Neuronal stem cell (in vitro differentiated cells): ENCODE data around the gene TFEB.

ENCODE experiments used
- DNase-seq: peaks from one replicate; pipeline ENCODE4 v3.0.0-alpha.2; 2013; ENCODE audit warnings: low spot score
- H2AFZ ChIP-seq: one replicate; pipeline ENCODE4 v1.6.1; 2013; ENCODE audit warnings: mild to moderate bottlenecking, low read length, inconsistent platforms
- H2AK5ac ChIP-seq: 2 replicates; pipeline ENCODE4 v1.6.1; 2013; ENCODE audit warnings: low read depth, mild to moderate bottlenecking, inconsistent platforms, low read length, moderate library complexity, mixed read lengths
- H2BK120ac ChIP-seq: 2 replicates; pipeline ENCODE4 v1.6.1; 2013; ENCODE audit warnings: low read depth, mild to moderate bottlenecking, inconsistent platforms, low read length, moderate library complexity, mixed read lengths
- H2BK12ac ChIP-seq: one replicate; pipeline ENCODE4 v1.6.1; 2013; ENCODE audit warnings: low read length, inconsistent platforms
- H2BK15ac ChIP-seq: 2 replicates; pipeline ENCODE4 v1.6.1; 2013; ENCODE audit warnings: mild to moderate bottlenecking, low read length, inconsistent platforms, mixed read lengths
- H2BK5ac ChIP-seq: one replicate; pipeline ENCODE4 v1.6.1; 2013; ENCODE audit warnings: inconsistent platforms, mild to moderate bottlenecking, low read length, moderate library complexity
- H3K14ac ChIP-seq: one replicate; pipeline ENCODE4 v1.6.1; 2013; ENCODE audit warnings: low read length, inconsistent platforms
- H3K18ac ChIP-seq: 2 replicates; pipeline ENCODE4 v1.6.1; 2013; ENCODE audit warnings: low read length, inconsistent platforms
- H3K23ac ChIP-seq: 2 replicates; pipeline ENCODE4 v1.6.1; 2013; ENCODE audit warnings: low read depth, mild to moderate bottlenecking, mixed read lengths, low read length, inconsistent platforms; ENCODE audit not compliant: poor library complexity
- H3K27ac ChIP-seq: replicated peaks from 3 replicates; pipeline ENCODE4 v1.5.1; 2013; ENCODE audit warnings: low read length, inconsistent platforms
- H3K27me3 ChIP-seq, 3 experiments: 2 replicates each; pipeline ENCODE4 v1.6.1; 2013; ENCODE audit warnings: low read length in 3 of 3, mild to moderate bottlenecking in 2 of 3, inconsistent platforms in 1 of 3, low read depth in 1 of 3, mixed read lengths in 1 of 3, moderate library complexity in 1 of 3; ENCODE audit not compliant: control insufficient read depth in 3 of 3, insufficient read depth in 3 of 3
- H3K36me3 ChIP-seq, 2 donors: replicated peaks in 1 of 2; 2 replicates each; pipeline ENCODE4 v1.6.1; 2013; ENCODE audit warnings: low read length in 2 of 2; ENCODE audit not compliant: control insufficient read depth in 2 of 2, insufficient read depth in 2 of 2
- H3K4ac ChIP-seq: 2 replicates; pipeline ENCODE4 v1.6.1; 2013; ENCODE audit warnings: inconsistent platforms, mild to moderate bottlenecking, low read length, moderate library complexity
- H3K4me1 ChIP-seq, 2 donors: 1 replicate in 1 of 2; 2 replicates in 1 of 2; pipeline ENCODE4 v1.6.1; 2013; ENCODE audit warnings: low read length in 2 of 2, low read depth in 1 of 2; ENCODE audit not compliant: control insufficient read depth in 2 of 2, insufficient read depth in 1 of 2
- H3K4me2 ChIP-seq: one replicate; pipeline ENCODE4 v1.6.1; 2013; ENCODE audit warnings: mild to moderate bottlenecking, low read length, inconsistent platforms; ENCODE audit not compliant: insufficient read depth, poor library complexity, severe bottlenecking
- H3K4me3 ChIP-seq, 2 donors: 2 replicates each; pipeline ENCODE4 v1.5.1; 2013; ENCODE audit warnings: low read length in 2 of 2, mild to moderate bottlenecking in 2 of 2, inconsistent platforms in 1 of 2, moderate library complexity in 1 of 2
- H3K79me1 ChIP-seq: one replicate; pipeline ENCODE4 v1.6.1; 2013; ENCODE audit warnings: low read depth, mild to moderate bottlenecking, inconsistent platforms, low read length, moderate library complexity
- H3K9ac ChIP-seq: one replicate; pipeline ENCODE4 v1.6.1; 2013; ENCODE audit warnings: mild to moderate bottlenecking, low read depth, low read length, inconsistent platforms; ENCODE audit not compliant: poor library complexity
- H3K9me3 ChIP-seq, 2 donors: replicated peaks in 1 of 2; 2 replicates each; pipeline versions ENCODE3 to v1.6.1; 2013; ENCODE audit warnings: low read length in 2 of 2, mild to moderate bottlenecking in 2 of 2, inconsistent platforms in 1 of 2, low read depth in 1 of 2, mixed read lengths in 1 of 2, moderate library complexity in 1 of 2; ENCODE audit not compliant: control insufficient read depth in 2 of 2, insufficient read depth in 1 of 2
- H4K8ac ChIP-seq: one replicate; pipeline ENCODE4 v1.6.1; 2013; ENCODE audit warnings: low read depth, mild to moderate bottlenecking, inconsistent platforms, low read length, moderate library complexity
- H4K91ac ChIP-seq: one replicate; pipeline ENCODE4 v1.6.1; 2013; ENCODE audit warnings: low read length, low read depth, mild to moderate bottlenecking, inconsistent platforms; ENCODE audit not compliant: poor library complexity
- WGBS, 2 donors: extraction: QIAGEN DNeasy Blood & Tissue Kit; methylation state at CpG; one replicate each; pipeline ENCODE4 v1.1.7; 2013; ENCODE audit warnings: missing lambda C conversion rate in 2 of 2, mixed read lengths in 1 of 2; ENCODE audit not compliant: insufficient read length in 2 of 2, insufficient replicate concordance in 1 of 2; ENCODE audit errors: extremely low coverage in 2 of 2; 5-methylcytosine and 5-hydroxymethylcytosine counted together

Gene TFEB

GRCh38 chr6:41691426-41692079 lies 43.9 kb downstream of the TFEB start:
- Histone ChIP-seq H3K9me3 (no peaks in the 10 kb centered on the region), H2BK12ac (no peak overlapping the region), H3K27ac (no peak overlapping the region), H2AFZ (no peak overlapping the region), H3K4me3 (no peak overlapping the region), H3K18ac (no peak overlapping the region), H2AK5ac (no peak overlapping the region), H3K36me3 (no peaks in the 10 kb centered on the region), H3K4me2 (no peak overlapping the region), H3K4me1 (peaks cover 0 to 2% of the 10 kb centered on the region in 2 donors), H4K8ac (no peak overlapping the region), H3K27me3 (peaks cover 0 to 15% (median 0%) of the 10 kb centered on the region in 3 experiments), H3K9ac (no peak overlapping the region), H2BK15ac (peak overlapping the region; percentile 88), H4K91ac (no peak overlapping the region), H3K14ac (no peak overlapping the region), H3K79me1 (no peaks in the 10 kb centered on the region), H3K23ac (no peak overlapping the region), H2BK120ac (no peak overlapping the region), H3K4ac (no peak overlapping the region), H2BK5ac (no peak overlapping the region)
- no CpG with 5 or more reads among the region's 8 CpGs for WGBS, 2 donors
- no peak for DNase-seq

GRCh38 chr6:41690541-41691330 lies 44.7 kb downstream of the TFEB start:
- Histone ChIP-seq H3K23ac (peak overlapping the region; percentile 87), H2BK12ac (no peak overlapping the region), H2AK5ac (peak overlapping the region; percentile 88), H3K27ac (no peak overlapping the region), H3K18ac (peak overlapping the region; percentile 71), H3K4me3 (peak overlapping the region in 1 of 2 donors; percentile 70), H3K9ac (peak overlapping the region; percentile 63), H2BK15ac (peak overlapping the region; percentile 88), H3K4me2 (no peak overlapping the region), H3K36me3 (no peaks in the 10 kb centered on the region), H4K91ac (peak overlapping the region; percentile 81), H4K8ac (no peak overlapping the region), H3K9me3 (no peaks in the 10 kb centered on the region), H3K4me1 (peaks cover 0 to 2% of the 10 kb centered on the region in 2 donors), H3K27me3 (peaks cover 0 to 16% (median 0%) of the 10 kb centered on the region in 3 experiments), H2BK5ac (no peak overlapping the region), H3K14ac (peak overlapping the region; percentile 83), H3K4ac (no peak overlapping the region), H2AFZ (no peak overlapping the region), H3K79me1 (no peaks in the 10 kb centered on the region), H2BK120ac (peak overlapping the region; percentile 11)
- no CpG with 5 or more reads among the region's 25 CpGs for WGBS, 2 donors
- DNase-seq, result no peak

GRCh38 chr6:41689171-41690008 lies 46.0 kb downstream of the TFEB start:
- H4K8ac ChIP-seq, result no peak overlapping the region

More at GRCh38 chr6:41689171-41690008, 46.0 kb downstream of the TFEB start:
- no peaks in the 10 kb centered on the region for H3K36me3 ChIP-seq
- H3K23ac ChIP-seq, result no peak overlapping the region
- H3K9ac ChIP-seq, result no peak overlapping the region
- H2AK5ac ChIP-seq, result no peak overlapping the region
- peaks cover 0 to 18% (median 0%) of the 10 kb centered on the region in 3 experiments for H3K27me3 ChIP-seq
- no peak overlapping the region for H2BK5ac ChIP-seq
- H3K14ac ChIP-seq, result no peak overlapping the region
- no peak overlapping the region for H3K27ac ChIP-seq
- H3K79me1 ChIP-seq, result no peaks in the 10 kb centered on the region
- H3K4me3 ChIP-seq, result no peak overlapping the region
- H3K9me3 ChIP-seq, result no peaks in the 10 kb centered on the region
- H2BK120ac ChIP-seq, result no peak overlapping the region
- H4K91ac ChIP-seq, result no peak overlapping the region
- no peak for DNase-seq
- no peak overlapping the region for H2AFZ ChIP-seq
- H3K4me1 ChIP-seq, result peaks cover 0 to 2% of the 10 kb centered on the region in 2 donors
- no peak overlapping the region for H2BK12ac ChIP-seq
- H3K4me2 ChIP-seq, result no peak overlapping the region
- no peak overlapping the region for H3K18ac ChIP-seq
- no peak overlapping the region for H3K4ac ChIP-seq
- H2BK15ac ChIP-seq, result no peak overlapping the region
- no CpG with 5 or more reads among the region's 9 CpGs for WGBS, 2 donors
